GOT3 (cell line): ENCODE measurements around the gene MOK.
A peak's percentile ranks its signal among the peaks of the same experiment; 100 is the strongest.
"Not testable (repeated sequence)": the region's sequence is repeated elsewhere in the genome, so short reads cannot be mapped to it uniquely, and the experiment has no call there.

Experiments used
- DNase-seq: peaks from one replicate; lab custom pipeline; 2025; ENCODE audit warnings: mixed read lengths; lab: John Stamatoyannopoulos, UW

Gene MOK

DNA sequence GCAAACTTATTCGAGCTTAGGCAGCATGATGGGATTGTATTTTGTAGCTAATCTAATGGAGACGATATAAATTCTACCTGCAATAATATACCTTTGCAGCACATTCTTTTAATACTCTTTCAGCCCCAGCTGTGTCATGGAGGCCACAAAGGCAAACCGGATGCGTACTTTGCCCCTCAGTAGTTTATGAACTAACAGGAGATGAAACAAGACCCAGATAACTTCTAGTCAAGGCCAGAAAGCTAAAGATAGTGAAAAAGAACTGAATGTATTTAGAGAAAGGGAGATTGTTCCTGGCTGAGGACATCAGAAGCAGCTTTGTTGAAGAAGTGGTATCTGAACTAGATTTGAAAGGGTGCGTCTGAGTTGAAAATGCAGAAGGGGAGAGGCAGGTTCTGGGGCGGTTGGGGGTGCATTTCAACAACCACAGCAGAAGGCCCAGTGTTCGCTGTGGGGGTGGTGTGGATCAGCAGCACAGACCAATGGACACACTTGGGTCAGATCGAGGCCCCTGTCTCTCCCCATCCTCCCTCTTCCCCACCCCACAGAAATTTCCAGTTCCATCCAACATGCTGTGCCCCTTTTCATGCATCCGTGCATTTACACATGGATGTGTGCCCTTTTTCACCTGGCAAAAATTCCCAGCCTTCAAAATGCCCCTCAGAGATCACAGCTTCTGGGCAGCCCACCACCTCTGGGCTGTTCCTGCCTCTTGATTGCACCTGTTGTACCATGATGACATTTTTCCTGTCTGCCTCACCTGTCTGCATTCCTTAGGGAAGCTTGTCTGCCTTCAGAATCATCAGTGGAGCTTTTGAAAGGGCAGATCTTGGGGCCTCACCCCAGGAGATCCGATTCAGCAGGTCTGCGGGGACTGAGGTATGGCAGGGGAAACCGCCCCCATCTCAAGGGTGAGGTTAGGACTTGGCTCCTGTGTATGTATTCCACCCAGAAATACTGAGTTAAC lies 16.8 kb upstream of the MOK start:
- DNase-seq = no peak

DNA sequence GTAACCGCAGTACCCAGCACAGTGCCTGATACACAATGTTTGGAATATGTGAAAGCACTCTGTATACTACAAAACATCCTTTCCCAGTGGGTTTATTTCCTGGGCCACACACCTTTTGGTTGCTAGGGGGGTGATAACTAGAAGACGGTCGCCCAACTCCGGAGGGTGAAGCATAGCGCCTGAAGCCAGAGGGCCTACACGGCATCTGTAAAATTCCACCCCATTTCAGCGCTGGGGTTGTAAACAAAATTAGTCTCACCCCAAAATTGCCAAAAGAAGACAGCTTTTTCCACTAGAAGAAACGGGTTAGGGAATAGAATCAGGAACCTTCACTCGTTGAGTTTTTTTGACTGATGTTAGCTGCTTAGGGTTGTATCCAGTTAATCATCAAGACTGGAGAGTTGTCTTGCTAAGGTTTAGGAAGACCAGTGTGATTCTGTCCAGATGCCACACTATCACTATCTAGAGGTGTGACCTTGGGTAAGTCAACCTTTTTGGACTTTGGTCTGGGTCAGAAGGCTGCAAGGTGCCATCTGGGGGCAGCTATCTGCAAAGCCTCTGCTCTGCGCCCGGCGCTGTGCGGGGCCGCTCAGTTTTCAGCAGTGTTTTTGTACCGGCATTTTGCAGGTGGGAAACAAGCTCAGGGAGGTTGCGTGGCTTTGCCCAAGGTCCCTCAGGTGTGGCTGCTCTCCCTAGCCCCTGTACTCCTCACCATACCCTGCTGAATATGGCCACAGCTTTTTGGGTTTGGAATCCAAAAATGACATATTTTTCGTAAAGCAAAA lies 15.9 kb upstream of the MOK start:
- DNase-seq = no peak

DNA sequence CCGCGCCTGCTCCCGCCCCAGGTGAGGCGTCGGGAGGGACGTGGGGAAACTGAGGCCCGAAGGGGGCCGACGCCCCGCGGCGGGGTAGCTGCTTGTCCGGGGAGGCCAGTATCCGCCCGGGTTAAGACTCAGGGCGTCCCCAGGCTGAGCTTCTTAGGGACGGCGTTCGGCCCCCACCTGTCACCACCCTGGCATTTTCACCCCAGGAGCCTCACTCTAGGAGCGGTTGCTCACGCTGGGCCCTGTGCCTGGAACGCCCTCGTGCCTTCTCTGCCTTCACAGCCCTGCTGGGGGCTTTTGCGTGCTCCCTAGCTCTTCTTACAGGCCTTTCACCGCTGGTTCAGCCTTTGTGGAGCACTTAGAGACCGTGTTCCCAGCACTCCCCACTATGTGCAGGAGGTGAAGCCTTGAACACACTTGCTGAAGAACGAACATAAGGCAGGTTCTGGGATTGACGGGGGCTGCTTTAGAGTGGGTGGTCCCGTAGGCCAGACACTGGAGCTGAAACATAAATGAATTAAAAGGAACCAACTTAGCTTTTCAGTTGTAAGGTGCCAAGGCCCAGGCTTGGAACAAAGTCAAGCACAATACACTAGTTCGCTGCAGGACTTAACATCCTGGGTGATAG lies 15.2 kb upstream of the MOK start:
- DNase-seq = no peak

DNA sequence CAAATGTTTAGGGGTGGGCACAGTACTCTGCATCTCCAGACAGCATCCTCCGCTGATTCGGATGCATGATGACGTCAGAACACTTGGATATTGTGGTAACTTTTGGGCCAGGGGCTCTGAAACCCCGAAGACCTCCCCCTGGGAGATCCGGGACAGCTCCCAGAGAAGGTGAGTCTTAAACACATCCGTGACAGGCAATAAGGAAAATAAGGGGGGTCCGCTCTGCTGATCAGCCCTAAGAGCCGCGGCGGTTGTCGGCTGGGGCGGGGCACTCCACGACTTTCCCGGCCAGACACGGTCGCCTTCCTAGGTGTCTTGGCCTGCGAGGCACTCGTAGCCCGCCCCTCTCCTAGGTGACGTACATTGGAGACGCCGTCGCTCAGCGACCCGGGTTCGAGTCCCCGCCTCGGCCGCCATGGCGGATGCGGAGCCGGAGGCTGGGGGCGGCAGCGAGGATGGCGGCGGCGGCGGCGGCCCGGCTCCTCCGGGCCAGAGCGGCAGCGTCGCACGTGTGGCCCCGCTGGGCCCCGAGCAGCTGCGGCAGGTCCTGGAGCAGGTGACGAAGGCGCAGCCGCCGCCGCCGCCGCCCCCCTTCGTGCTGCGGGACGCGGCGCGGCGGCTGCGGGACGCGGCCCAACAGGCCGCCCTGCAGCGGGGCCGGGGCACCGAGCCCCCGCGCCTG lies 14.5 kb upstream of the MOK start, which contains the start of gene ZNF839:
Gene ZNF839, plus strand, starts transcription at position 396 of the 682 bp plus-strand sequence. Its CDS starts 20 bp downstream, at position 416.
- DNase-seq = peak; percentile 29

DNA sequence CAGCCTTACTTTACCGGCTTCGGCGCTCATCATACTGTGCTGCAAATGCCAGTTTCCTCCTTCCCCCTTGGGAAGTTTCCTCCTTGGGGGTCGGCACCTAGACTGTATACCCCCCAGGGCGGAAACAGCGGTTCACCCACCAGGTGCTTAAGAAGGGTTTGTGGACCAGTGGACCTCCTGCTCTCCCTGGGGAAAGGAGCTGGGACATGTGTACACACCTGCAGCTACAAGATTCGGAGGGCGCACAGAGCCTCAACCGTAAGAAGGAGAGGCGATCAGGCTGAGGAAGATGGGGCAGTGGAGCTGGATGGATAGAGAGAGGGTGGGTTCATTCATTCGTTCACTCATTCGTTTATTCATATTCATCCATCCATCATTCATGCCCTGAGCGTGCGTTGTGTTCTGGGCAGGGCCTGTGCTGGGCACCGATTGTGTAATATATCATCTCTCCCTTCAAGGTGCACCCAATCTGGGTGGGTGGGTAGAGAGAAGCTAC lies 13.9 kb upstream of the MOK start:
- no peak for DNase-seq

DNA sequence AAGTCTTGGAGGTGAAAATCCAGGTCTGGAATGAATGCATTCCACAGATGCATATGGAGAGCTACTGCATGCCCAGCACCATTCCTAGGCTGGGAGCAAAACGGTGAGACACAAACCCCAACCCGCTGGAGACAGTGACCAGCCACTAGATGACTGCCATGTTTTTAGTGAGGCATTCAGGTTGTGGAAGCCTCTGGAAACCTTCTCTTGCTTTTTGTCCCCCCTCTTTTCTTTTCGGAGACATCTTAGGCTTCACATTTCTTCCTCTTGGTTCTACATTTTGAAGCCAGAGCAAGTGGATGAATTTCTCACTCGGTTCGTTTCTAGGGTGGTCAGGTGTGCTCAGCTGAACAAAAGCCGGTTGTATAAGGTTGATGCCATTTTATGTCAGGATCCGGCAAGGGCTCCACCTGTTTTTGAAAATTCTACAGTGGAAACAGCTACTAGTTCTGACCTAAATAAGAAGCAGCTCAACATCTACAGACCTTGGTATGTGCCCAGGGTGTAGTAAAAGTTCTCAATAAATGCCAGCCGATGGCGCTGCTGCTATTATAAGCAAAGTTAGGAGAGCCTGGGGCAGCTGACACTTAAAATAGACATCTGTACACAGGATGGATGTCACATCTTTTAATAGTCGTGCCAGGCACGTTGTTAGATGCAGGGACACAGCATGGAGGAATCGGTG lies 12.7 kb upstream of the MOK start:
- DNase-seq = no peak

DNA sequence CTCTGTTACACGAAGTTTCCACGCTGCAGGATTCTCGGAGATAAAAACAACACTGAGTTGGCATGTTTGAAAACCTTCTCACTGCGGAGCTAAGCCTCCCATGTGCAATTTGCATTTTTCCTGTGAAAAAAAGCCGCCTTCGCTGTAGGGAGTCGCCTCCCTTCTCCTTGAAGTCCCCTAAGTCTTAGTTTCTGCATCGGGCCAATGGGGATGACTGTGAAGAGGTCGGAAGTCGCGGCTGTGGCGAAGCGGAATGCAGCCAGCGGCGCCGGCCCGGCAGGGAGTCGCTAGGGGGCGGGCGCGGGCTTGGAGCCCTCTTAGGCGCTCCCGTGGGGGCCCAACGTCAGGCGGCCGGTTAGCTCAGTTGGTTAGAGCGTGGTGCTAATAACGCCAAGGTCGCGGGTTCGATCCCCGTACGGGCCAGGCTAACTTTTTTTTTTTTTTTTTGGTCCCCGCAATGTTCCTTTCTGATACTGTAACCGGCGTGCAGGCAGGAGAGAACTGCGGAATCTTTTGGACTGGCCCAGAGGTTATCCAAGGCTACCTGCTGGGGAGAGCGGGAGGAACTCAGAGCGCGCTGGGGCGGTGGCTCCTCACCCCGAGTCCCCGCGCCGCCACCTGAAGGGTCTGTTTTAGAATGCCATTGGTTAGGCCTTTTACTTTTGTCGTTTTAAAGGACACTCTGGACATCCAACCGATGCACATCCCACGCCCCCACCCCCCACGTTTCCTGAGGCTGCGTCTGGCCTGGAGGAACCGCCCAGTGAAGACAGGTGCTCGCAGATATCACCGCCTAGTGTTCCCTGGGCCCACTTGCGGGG lies 12.0 kb upstream of the MOK start:
- peak; percentile 58 for DNase-seq

DNA sequence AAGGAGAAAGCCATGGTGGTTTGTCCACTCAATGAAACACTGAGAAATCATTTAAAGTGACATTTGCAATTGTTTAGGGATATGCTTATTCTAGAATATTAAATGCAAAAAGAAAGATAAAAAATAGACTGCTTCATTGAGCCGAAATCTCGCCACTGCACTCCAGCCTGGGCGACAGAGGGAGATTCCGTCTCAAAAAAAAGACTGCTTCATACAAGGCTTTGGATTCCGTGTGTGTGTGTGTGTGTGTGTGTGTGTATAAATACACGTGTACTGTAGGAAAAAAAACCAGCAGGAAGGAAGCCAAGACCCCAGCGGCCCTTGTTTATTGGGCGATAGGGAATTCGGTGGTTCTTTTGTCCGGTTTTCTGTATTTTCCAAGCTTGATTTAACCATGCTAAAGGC lies 11.4 kb upstream of the MOK start:
- DNase-seq = no peak

DNA sequence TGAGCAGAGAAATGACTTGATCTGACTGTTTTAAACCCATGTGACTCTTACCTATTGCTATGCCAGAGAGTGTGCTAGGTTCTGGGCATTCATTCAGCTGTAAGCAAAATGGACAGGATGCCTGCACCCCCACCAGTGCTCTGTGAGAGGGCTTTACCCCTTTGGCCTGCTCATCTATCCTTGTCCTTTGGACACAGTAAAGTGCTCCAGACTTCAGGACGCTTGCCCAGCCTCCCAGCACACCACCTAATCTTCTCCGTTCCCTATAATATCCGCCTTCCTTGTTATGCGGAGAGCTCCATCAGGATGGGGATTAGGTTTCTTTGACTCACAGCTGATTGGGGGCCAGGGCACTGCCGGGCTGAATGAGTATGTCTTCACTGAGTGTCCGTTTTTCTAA lies 10.2 kb upstream of the MOK start:
- DNase-seq = no peak

DNA sequence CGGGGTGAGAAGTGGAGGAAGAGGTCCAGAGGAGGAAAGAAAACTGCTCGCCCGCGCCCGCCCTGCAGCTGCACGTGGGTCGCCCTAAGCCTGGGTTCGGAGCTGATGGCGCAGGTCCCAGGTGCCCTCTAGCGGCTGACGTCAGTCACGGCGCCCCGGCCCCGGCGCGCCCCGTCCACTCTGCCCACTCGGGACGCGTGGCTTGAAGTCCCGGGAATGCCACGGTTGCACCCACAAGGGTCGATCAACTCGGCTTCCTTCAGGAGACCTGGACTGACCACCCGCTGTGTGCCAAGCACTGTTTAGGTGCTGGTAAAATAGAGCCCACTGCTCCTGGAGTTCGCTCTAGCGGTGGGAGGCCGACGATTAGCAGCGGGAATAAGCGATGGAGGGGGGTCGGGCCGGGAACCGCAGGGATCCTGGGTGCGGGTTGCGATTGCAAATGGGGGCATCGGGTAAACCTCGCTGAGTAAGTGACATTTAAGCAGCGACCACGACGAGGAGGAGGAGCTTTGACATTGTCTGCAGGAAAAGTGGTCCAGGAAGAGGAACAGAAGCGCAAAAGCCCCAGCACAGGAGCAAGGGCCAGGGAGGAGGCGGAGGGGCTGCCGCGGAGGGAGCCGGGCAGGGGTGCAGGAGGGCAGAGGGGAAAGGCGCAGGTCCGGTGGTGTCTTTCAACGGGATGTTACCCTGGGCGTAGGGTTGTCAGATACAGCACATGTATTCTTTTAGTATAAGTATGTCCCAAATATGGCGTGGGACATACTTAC lies 9.5 kb upstream of the MOK start:
- DNase-seq = peak; percentile 30

DNA sequence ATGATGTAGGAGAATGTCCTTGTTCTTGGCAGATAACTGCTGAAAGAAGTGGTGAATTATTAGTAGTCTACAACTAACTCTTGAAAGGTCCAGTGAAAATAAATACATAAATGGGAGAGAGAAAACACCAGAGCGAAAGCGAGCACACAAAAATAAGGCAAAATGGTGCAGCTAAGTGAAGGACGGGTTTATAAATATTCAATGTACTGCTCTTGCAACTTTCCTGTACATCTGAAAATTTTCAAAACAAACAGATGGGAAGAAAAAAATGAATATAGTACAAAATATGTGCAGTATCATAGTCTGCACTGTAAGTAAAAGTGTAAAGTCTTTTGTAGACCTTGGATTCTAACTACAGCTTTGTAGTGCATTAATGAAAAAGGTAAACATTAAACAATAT lies 1.3 kb downstream of the MOK start:
- no peak for DNase-seq

DNA sequence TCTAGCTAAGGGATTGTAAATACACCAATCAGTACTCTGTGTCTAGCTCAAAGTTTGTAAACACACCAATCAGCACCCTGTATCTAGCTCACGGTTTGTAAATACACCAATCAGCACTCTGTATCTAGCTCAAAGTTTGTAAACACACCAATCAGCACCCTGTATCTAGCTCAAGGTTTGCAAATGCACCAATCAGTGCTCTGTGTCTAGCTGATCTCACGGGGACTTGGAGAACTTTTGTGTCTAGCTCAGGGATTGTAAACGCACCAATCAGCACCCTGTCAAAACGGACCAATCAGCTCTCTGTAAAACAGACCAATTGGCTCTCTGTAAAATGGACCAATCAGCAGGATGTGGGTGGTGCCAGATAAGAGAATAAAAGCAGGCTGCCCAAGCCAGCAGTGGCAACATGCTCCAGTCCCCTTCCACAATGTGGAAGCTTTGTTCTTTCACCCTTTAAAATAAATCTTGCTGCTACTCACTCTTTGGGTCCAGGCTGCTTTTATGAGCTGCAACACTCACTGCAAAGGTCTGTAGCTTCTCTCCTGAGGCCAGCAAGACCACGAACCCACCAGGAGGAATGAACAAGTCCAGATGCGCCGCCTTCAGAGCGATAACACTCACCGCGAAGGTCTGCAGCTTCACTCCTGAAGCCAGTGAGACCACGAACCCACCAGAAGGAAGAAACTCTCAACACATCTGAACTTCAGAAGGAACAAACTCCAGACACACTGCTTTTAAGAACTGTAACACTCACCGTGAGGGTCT lies 6.5 kb downstream of the MOK start:
- not testable (repeated sequence) for DNase-seq

DNA sequence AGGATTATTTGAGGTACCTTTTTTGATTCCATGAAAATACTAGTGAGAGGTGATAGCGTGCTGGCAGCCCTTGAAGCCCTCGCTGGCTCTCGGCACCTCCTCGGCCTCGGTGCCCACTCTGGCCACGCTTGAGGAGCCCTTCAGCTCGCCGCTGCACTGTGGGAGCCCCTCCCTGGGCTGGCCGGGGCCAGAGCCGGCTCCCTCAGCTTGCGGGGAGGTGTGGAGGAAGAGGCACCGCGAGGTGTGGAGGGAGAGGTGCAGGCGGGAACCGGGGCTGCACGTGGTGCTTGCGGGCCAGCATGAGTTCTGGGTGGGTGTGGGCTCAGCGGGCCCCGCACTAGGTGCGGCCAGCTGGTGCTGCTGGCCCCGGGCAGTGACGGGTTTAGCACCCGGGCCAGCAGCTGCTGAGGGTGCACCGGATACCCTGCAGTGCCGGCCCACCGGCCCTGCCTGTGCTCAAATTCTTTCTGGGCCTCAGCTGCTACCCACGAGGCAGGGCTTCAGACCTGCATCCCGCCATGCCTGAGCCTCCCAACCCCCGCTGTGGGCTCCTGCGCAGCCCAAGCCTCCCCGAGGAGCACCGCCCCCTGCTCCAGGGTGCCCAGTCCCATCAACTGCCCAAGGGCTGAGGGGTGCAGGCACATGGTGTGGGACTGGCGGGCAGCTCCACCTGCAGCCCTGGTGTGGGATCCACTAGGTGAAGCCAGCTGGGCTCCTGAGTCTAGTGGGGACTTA lies 7.4 kb downstream of the MOK start:
- no peak for DNase-seq

DNA sequence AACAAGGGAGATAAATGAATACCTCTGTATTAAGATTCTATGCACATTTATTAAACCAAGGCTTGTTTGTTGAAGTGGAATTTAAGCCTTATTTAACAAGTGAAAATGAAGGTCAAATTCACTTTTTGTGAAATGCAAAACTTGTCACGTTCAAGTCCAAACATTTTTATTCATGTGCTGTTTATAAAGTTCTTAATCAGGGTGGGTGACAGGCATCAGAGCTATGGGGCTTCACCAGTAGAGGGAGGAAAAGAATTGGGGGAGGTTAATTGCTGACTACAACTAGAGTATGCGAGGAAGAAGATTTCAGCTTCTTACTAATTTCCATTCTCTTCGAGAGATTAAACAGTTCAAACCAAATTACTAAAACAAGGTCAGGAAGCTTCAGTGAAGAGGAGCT lies 9.7 kb downstream of the MOK start:
- no peak for DNase-seq

DNA sequence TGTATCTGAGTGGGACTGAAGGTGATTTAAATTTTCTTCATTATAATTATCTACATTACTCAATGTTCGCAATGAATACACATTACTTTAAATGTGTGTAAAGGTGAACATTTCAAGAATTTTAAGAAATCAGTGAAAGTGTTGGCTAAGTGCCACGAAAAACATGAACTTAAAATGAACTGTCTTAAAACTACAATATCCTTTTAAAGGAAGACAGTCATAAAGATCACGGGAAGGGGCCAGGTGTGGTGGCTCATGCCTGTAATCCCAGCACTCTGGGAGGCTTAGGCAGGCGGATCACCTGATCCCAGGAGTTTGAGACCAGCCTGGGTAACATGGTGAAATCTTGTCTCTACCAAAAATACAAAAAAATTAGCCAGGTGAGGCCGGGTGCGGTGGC lies 11.2 kb downstream of the MOK start:
- DNase-seq = no peak

DNA sequence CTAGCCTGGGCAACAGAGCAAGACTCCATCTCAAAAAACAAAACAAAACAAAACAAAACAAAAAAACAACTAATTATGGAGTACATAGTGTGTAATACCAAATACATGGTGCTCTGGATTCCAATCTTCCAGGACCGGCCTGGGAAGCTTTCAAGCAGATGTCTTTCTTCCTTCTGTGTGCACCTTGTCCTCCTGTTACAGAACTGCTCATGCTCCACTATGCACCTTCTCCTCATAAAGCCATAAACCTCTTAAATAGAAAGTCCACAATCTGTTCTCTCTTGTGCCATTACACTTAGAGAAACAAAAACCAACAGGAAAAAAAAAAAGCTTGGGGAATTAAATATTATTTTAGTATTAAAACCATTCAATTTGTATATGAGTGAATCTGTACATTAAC lies 12.5 kb downstream of the MOK start:
- DNase-seq = no peak

DNA sequence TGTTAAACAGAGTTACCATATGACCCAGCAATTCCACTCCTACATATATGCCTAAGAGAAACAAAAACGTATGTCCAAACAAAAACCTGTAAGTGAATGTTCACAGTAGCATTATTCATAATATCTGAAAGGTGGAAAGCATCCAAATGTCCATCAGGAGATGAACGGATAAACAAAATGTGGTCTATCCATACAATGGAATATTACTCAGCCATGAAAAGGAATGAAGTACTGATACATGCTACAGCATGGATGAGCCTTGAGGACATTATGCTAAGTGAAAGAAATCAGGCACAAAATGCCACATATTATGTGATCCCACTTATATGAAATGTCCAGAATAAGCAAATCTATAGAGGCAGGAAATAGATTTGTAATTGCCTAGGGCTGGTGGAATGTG lies 16.8 kb downstream of the MOK start:
- DNase-seq = no peak

DNA sequence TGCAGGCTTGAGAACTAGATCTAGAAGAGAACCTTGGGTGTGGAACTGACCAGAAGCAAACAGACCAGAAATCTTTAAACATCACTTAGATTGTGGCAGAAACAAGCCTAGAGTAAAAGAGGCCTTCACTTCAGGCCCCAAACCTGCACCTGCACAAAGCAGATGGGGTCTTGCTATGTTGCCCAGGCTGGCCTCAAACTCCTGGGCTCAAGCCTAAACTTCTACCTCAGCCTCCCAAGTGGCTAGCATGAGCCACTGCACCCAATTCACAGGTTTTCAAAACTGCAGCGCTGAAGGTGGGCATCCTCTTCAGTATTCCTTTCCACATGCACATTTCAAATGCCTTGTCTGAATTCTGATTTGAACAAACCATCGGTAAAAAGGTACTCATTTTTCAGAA lies 19.9 kb downstream of the MOK start:
- DNase-seq = no peak
